HepG2 (cell line): ENCODE results near the gene NPY. TPM values are rescaled to one million over a fixed set of nuclear protein-coding genes. Genes with fewer than 3 reads are reported as not detected.

ENCODE experiments used
- ATAC-seq: fragments of 200-7000 bp; cut with Tn5 transposase; 3 replicates; pipeline ENCODE4 v1.9.1; 2020; ENCODE audit warnings: mild to moderate bottlenecking, moderate library complexity
- BruUV-seq: library from RNA; stranded (reverse); fragments of 400-500 nt; replicated peaks from 2 replicates; lab custom pipeline; 2021; lab: Mats Ljungman, UMichigan
- CTCF ChIA-PET: fragments of 300-600 bp; formaldehyde crosslinking; extraction: SDS; loops from one replicate; lab custom pipeline; 2021; ENCODE audit warnings: low total read pairs, inconsistent platforms, low intra/inter-chr PET ratio; lab: Yijun Ruan, JAX
- POLR2A ChIA-PET: fragments of 350-600 bp; sonication (Branson Sonifier 250); formaldehyde crosslinking; loops from one replicate; lab custom pipeline; 2020; ENCODE audit warnings: antibody characterized with exemption, inconsistent platforms; lab: Yijun Ruan, JAX
- DNase-seq: peaks from one replicate; pipeline ENCODE4 v3.0.0-alpha.2; 2015; ENCODE audit warnings: low spot score
- FAIRE-seq: peaks from 3 replicates; lab custom pipeline; 2011; peaks lifted over from hg19 to GRCh38; lab: Jason Lieb, UNC
- H2AFZ ChIP-seq: one replicate; pipeline ENCODE4 v1.6.1; 2011; ENCODE audit warnings: low read length, inconsistent platforms
- H3K27ac ChIP-seq: fragments of 300-600 bp; 3 replicates; pipeline ENCODE4 v1.8.0; 2011; ENCODE audit warnings: mixed run types, mild to moderate bottlenecking, mixed read lengths, low read length, inconsistent platforms; ENCODE audit not compliant: insufficient read depth; ENCODE audit errors: extremely low read length
- H3K27me3 ChIP-seq, 2 experiments: fragments of 200-600 bp in 1 of 2; 2 replicates in 1 of 2; 3 replicates in 1 of 2; pipeline versions ENCODE4 v1.6.0 to v1.8.0; 2011; ENCODE audit warnings: low read length in 2 of 2, mild to moderate bottlenecking in 2 of 2, moderate library complexity in 2 of 2, inconsistent platforms in 1 of 2; ENCODE audit not compliant: insufficient read depth in 2 of 2, control insufficient read depth in 1 of 2
- H3K36me3 ChIP-seq, 2 experiments: fragments of 200-600 bp in 1 of 2; replicated peaks in 1 of 2; 2 replicates in 1 of 2; 3 replicates in 1 of 2; pipeline versions ENCODE4 v1.5.1 to v1.8.0; 2011; ENCODE audit warnings: low read length in 2 of 2, inconsistent platforms in 1 of 2; ENCODE audit not compliant: insufficient read depth in 2 of 2, control insufficient read depth in 1 of 2
- H3K4me1 ChIP-seq: 2 replicates; pipeline ENCODE4 v1.5.1; 2012; ENCODE audit warnings: low read length, inconsistent platforms; ENCODE audit not compliant: insufficient read depth
- H3K4me2 ChIP-seq: 2 replicates; pipeline ENCODE4 v1.6.0; 2011; ENCODE audit warnings: low read depth, low read length, inconsistent platforms
- H3K4me3 ChIP-seq, 3 experiments: fragments of 200-600 bp in 1 of 3; sonication (generic), shearing (Covaris generic) in 1 of 3; replicated peaks in 1 of 3; 2 replicates each; pipeline ENCODE4 v1.5.1; 2011 to 2016; ENCODE audit warnings: low read length in 3 of 3, inconsistent platforms in 2 of 3, low read depth in 2 of 3, mild to moderate bottlenecking in 2 of 3, control low read depth in 1 of 3, mixed read lengths in 1 of 3; ENCODE audit not compliant: insufficient read depth in 1 of 3
- H3K79me2 ChIP-seq: one replicate; pipeline ENCODE4 v1.6.1; 2011; ENCODE audit warnings: low read length, inconsistent platforms; ENCODE audit not compliant: insufficient read depth
- H3K9ac ChIP-seq: 2 replicates; pipeline ENCODE4 v1.6.0; 2011; ENCODE audit warnings: mild to moderate bottlenecking, low read depth, low read length, inconsistent platforms; ENCODE audit not compliant: insufficient read depth
- H3K9me3 ChIP-seq: 2 replicates; pipeline ENCODE4 v1.5.1; 2012; ENCODE audit warnings: mild to moderate bottlenecking, low read length
- H4K20me1 ChIP-seq: 2 replicates; pipeline ENCODE4 v1.6.0; 2011; ENCODE audit warnings: inconsistent platforms, mild to moderate bottlenecking, low read length, moderate library complexity; ENCODE audit not compliant: insufficient read depth
- ADNP ChIP-seq: sonication (generic); formaldehyde crosslinking; IDR thresholded peaks from 2 replicates; pipeline ENCODE4 v1.4.0; 2020; ENCODE audit warnings: missing genetic modification reagents
- JUN ChIP-seq: sonication (generic); formaldehyde crosslinking; IDR thresholded peaks from 2 replicates; pipeline ENCODE4 v1.4.0; 2020; ENCODE audit warnings: mild to moderate bottlenecking, missing genetic modification reagents
- NKX3-1 ChIP-seq: sonication (generic); formaldehyde crosslinking; IDR thresholded peaks from 2 replicates; pipeline ENCODE4 v1.5.0; 2020; ENCODE audit warnings: missing genetic modification reagents
- POGZ ChIP-seq: sonication (generic); formaldehyde crosslinking; IDR thresholded peaks from 2 replicates; pipeline ENCODE4 v1.4.0; 2020; ENCODE audit warnings: mild to moderate bottlenecking, missing genetic modification reagents
- REST ChIP-seq, 2 experiments: IDR thresholded peaks; 2 replicates each; pipeline ENCODE4 v1.6.1; 2011 to 2012; ENCODE audit warnings: low read length in 2 of 2, borderline replicate concordance in 1 of 2, low read depth in 1 of 2, mild to moderate bottlenecking in 1 of 2, moderate library complexity in 1 of 2
- SP5 ChIP-seq: IDR thresholded peaks from 2 replicates; pipeline ENCODE4 v1.6.1; 2016; ENCODE audit warnings: low read depth, borderline replicate concordance
- SRSF4 ChIP-seq: fragments of 200-400 bp; formaldehyde crosslinking; IDR thresholded peaks from one replicate; pipeline ENCODE4 v1.6.1; 2018; ENCODE audit warnings: mild to moderate bottlenecking, low read depth, low read length, moderate library complexity; ENCODE audit not compliant: poor library complexity, severe bottlenecking
- SRY ChIP-seq: sonication (generic); formaldehyde crosslinking; IDR thresholded peaks from 2 replicates; pipeline ENCODE4 v1.8.0; 2022; ENCODE audit warnings: mild to moderate bottlenecking, missing genetic modification reagents
- ZIK1 ChIP-seq: sonication (generic); formaldehyde crosslinking; IDR thresholded peaks from 2 replicates; pipeline ENCODE4 v1.5.0; 2020; ENCODE audit warnings: mild to moderate bottlenecking, low read depth, missing genetic modification reagents, borderline replicate concordance
- ZNF737 ChIP-seq: sonication (generic); formaldehyde crosslinking; IDR thresholded peaks from 2 replicates; pipeline ENCODE4 v1.5.0; 2020; ENCODE audit warnings: missing genetic modification reagents, mild to moderate bottlenecking, borderline replicate concordance
- WGBS: methylation state at CpG from one replicate; pipeline ENCODE4 v1.1.6; 2017; ENCODE audit warnings: low lambda C conversion rate; 5-methylcytosine and 5-hydroxymethylcytosine counted together
- in situ Hi-C: cut with HindIII; loops from 2 replicates; pipeline ENCODE4 v1.10.0; 2017; ENCODE audit warnings: low pct_unique_long_range_greater_than_20kb; ENCODE audit not compliant: extremely low pct_ligation_motif_present
- intact Hi-C: fragments of 100-400 bp; cut with micrococcal nuclease; formaldehyde crosslinking; loops from one replicate; pipeline ENCODE4 v1.10.0; 2022; ENCODE audit not compliant: unreplicated experiment
- polyA plus RNA-seq, 8 experiments: library from polyadenylated mRNA; depleted of rRNA in 3 of 8; stranded (reverse) in 7 of 8; unstranded in 1 of 8; fragments of >200 nt; fragmentation: Illumina TruSeq in 4 of 8; extraction: Trizol in 4 of 8; gene quantifications; 2 replicates each; pipeline versions ENCODE4 v1.2.1 to v1.2.3, GENCODE V29; 2011 to 2016; ENCODE audit warnings: low read depth in 4 of 8, missing spikeins in 1 of 8, mixed read lengths in 1 of 8; ENCODE audit not compliant: insufficient read depth in 1 of 8
- total RNA-seq, 5 experiments: library from RNA; depleted of rRNA; stranded (reverse); fragments of >200 nt; fragmentation: Illumina TruSeq; extraction: Trizol; gene quantifications; 2 replicates each; pipeline ENCODE4 v1.2.3, GENCODE V29; 2016; ENCODE audit warnings: low read depth in 1 of 5

Gene NPY
- total and polyA plus RNA-seq, 2 of the 13 experiments (the other 11 are each of a cell fraction or from before 2014, with no cell fraction given): not detected

GRCh38 chr7:24249266-24249665 lies 34.7 kb upstream of the NPY start (continued):
- TF ChIP-seq REST (IDR thresholded peaks at IDR 0.05; ENCODE audit: borderline replicate concordance in 1 of 2, low read depth in 1 of 2, low read length in 2 of 2) (no peak), ADNP (no peak), SRSF4 (no peak), JUN (no peak)

- in situ Hi-C loops: no loop called here
- Histone ChIP-seq H3K9me3 (no peaks in the 10 kb centered on the region), H3K27ac (no peak overlapping the region), H3K9ac (no peak overlapping the region), H2AFZ (no peak overlapping the region), H3K4me1 (no peaks in the 10 kb centered on the region), H3K79me2 (no peaks in the 10 kb centered on the region), H3K27me3 (no peaks in the 10 kb centered on the region), H4K20me1 (no peaks in the 10 kb centered on the region), H3K4me2 (no peak overlapping the region), H3K4me3 (no peak overlapping the region), H3K36me3 (no peaks in the 10 kb centered on the region)
- DNase-seq (no peak), FAIRE-seq (no peak), ATAC-seq (no peak)
- intact Hi-C loops: no loop called here
- no TSS peak for BruUV-seq
- no peak for TF ChIP-seq SRY (CRISPR knock-in tag)
- TF ChIP-seq SP5 (CRISPR knock-in tag): no peak
- TF ChIP-seq NKX3-1 (CRISPR knock-in tag): no peak
- no peak for TF ChIP-seq ZNF737 (CRISPR knock-in tag)
- TF ChIP-seq ZIK1 (CRISPR knock-in tag): no peak
- TF ChIP-seq POGZ (CRISPR knock-in tag): no peak
- ChIA-PET POLR2A (no interaction called here), CTCF (no interaction called here)
- 0% methylated on average over 2 of the region's 2 CpGs for WGBS
These were observed 32.4 kb upstream of the NPY start for GRCh38 chr7:24251568-24251967.
